ENCODE results near the gene FBXO38.

The FBXO38 gene

DNA sequence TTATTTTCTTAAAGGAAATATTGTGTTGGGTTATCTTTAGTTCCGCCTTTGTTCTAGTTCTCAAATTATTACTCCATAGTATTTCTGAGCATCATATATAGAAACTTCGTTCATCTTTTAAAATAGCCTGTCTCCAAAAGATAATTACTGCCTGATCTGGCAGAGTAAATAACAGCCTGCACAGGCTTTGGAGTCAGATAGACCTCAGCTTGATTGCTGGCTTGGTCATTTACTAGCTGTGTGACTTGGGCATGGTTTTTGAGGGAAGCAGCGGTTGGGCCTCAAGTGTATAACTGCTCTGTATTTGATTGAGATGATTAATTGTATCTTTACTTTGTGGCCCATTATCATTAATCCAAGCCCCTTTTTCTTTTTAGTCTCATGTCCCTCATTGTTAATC lies 50.1 kb downstream of the FBXO38 start:
- Histone ChIP-seq H3K4me3 (ENCODE audit: low read depth, low read length, poor library complexity, severe bottlenecking) (no peak overlapping the region), H3K9me2 (ENCODE audit: low read depth, low read length) (no peaks in the 10 kb centered on the region), H4K20me1 (ENCODE audit: insufficient read depth, low read length) (no peaks in the 10 kb centered on the region), H2AFZ (ENCODE audit: low read length) (no peak overlapping the region), H3K9ac (ENCODE audit: low read length) (no peak overlapping the region), H3K27me3 (ENCODE audit: insufficient read depth, low read length) (no peaks in the 10 kb centered on the region), H3F3A (ENCODE audit: insufficient read depth, low read length) (no peaks in the 10 kb centered on the region), H3K27ac (ENCODE audit: low read depth, low read length, poor library complexity, severe bottlenecking) (no peak overlapping the region), H3K36me3 (ENCODE audit: insufficient read depth, low read length) (peaks cover 65% of the 10 kb centered on the region), H3K4me2 (ENCODE audit: low read length) (no peak overlapping the region), H3K4me1 (ENCODE audit: insufficient read depth, low read length, severe bottlenecking) (no peaks in the 10 kb centered on the region), H3K9me3 (ENCODE audit: low read length) (no peaks in the 10 kb centered on the region), H3K79me2 (ENCODE audit: insufficient read depth, low read length) (no peaks in the 10 kb centered on the region)
- TF ChIP-seq EZH2 (IDR thresholded peaks at IDR 0.05; ENCODE audit: borderline replicate concordance, low read length) = no peak
- no peak for TF ChIP-seq CTCF (IDR thresholded peaks at IDR 0.05; ENCODE audit: low read length)

GRCh38 chr5:148436029-148436428 lies 52.3 kb downstream of the FBXO38 start:
- no peak overlapping the region for H2AFZ ChIP-seq (ENCODE audit: low read length)
- peaks cover 72% of the 10 kb centered on the region for H3K36me3 ChIP-seq (ENCODE audit: insufficient read depth, low read length)
- H3K9ac ChIP-seq (ENCODE audit: low read length) = no peak overlapping the region
- H3K79me2 ChIP-seq (ENCODE audit: insufficient read depth, low read length) = no peaks in the 10 kb centered on the region
- H3K9me2 ChIP-seq (ENCODE audit: low read depth, low read length) = no peaks in the 10 kb centered on the region
- H4K20me1 ChIP-seq (ENCODE audit: insufficient read depth, low read length) = no peaks in the 10 kb centered on the region
- no peaks in the 10 kb centered on the region for H3K27me3 ChIP-seq (ENCODE audit: insufficient read depth, low read length)
- TF ChIP-seq CTCF (IDR thresholded peaks at IDR 0.05; ENCODE audit: low read length) = no peak
- TF ChIP-seq EZH2 (IDR thresholded peaks at IDR 0.05; ENCODE audit: borderline replicate concordance, low read length) = no peak
- H3K27ac ChIP-seq (ENCODE audit: low read depth, low read length, poor library complexity, severe bottlenecking) = no peak overlapping the region
- H3K4me2 ChIP-seq (ENCODE audit: low read length) = no peak overlapping the region
- no peak overlapping the region for H3K4me3 ChIP-seq (ENCODE audit: low read depth, low read length, poor library complexity, severe bottlenecking)
- H3K4me1 ChIP-seq (ENCODE audit: insufficient read depth, low read length, severe bottlenecking) = no peaks in the 10 kb centered on the region
- H3K9me3 ChIP-seq (ENCODE audit: low read length) = no peaks in the 10 kb centered on the region
- no peaks in the 10 kb centered on the region for H3F3A ChIP-seq (ENCODE audit: insufficient read depth, low read length)

GRCh38 chr5:148437249-148437648 lies 53.5 kb downstream of the FBXO38 start:
- no peak overlapping the region for H3K4me2 ChIP-seq (ENCODE audit: low read length)
- H3K27ac ChIP-seq (ENCODE audit: low read depth, low read length, poor library complexity, severe bottlenecking) = no peak overlapping the region
- H3F3A ChIP-seq (ENCODE audit: insufficient read depth, low read length) = no peaks in the 10 kb centered on the region
- no peaks in the 10 kb centered on the region for H3K9me2 ChIP-seq (ENCODE audit: low read depth, low read length)
- H3K4me3 ChIP-seq (ENCODE audit: low read depth, low read length, poor library complexity, severe bottlenecking) = no peak overlapping the region
- no peaks in the 10 kb centered on the region for H3K9me3 ChIP-seq (ENCODE audit: low read length)
- no peaks in the 10 kb centered on the region for H3K79me2 ChIP-seq (ENCODE audit: insufficient read depth, low read length)
- no peak overlapping the region for H3K9ac ChIP-seq (ENCODE audit: low read length)
- no peaks in the 10 kb centered on the region for H3K27me3 ChIP-seq (ENCODE audit: insufficient read depth, low read length)
- peaks cover 76% of the 10 kb centered on the region for H3K36me3 ChIP-seq (ENCODE audit: insufficient read depth, low read length)
- TF ChIP-seq CTCF (IDR thresholded peaks at IDR 0.05; ENCODE audit: low read length) = no peak
- no peak for TF ChIP-seq EZH2 (IDR thresholded peaks at IDR 0.05; ENCODE audit: borderline replicate concordance, low read length)
- H2AFZ ChIP-seq (ENCODE audit: low read length) = no peak overlapping the region
- no peaks in the 10 kb centered on the region for H4K20me1 ChIP-seq (ENCODE audit: insufficient read depth, low read length)
- no peaks in the 10 kb centered on the region for H3K4me1 ChIP-seq (ENCODE audit: insufficient read depth, low read length, severe bottlenecking)
